COLO668 (cell line): Measurements from ENCODE around the gene SEMA4D.

Experiments used
- DNase-seq: peaks from one replicate; lab custom pipeline; 2025; ENCODE audit not compliant: unreplicated experiment; lab: John Stamatoyannopoulos, UW

SEMA4D gene

DNA sequence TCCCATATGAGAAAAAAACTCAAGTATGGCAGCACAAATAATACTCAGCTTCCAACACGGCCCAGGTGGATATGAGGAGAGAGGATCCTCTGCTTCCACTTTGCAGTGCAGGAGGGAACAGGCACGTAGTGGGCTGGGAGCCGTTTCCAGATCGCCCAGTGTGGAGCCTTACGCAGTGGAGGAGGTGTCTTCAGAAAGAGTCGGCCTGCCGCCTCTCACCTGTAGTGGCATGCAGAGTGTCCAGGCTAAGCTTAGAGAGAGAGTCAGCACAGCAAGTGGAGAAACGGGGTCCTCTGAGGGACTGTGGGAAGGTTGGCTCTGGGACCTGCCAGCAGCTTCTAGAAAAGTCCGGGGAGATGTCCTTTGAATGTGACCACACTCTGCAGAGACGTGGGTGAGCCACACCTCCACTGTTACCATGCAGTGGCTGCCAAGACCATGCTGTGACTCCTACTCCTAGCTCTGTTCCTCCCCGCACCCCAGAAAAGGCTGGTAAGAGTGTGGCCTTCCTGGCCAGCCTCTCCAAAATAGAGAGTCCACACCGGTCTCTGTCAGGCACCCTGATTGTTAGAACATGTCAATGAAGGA is 3.5 kb upstream of the SEMA4D start:
- no peak for DNase-seq

DNA sequence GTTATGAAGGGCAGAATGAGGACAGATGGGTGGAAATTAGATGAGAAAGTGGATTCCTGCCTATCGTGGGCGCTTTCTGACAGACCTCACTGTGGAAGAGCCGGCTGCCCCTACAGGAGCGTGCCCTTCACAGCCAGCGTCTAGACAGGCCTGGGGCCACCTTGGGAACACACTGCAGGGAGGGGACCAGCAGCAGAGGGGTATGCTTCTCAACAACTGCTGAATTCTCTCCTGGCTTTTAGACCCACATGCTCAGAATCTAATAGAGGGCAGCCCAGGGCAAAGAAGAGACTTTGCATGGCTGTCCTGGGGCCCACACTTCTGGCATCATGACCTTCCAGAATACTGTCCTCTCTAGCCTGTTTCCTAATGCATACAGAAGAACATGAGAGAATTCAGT is 2.1 kb upstream of the SEMA4D start:
- no peak for DNase-seq

DNA sequence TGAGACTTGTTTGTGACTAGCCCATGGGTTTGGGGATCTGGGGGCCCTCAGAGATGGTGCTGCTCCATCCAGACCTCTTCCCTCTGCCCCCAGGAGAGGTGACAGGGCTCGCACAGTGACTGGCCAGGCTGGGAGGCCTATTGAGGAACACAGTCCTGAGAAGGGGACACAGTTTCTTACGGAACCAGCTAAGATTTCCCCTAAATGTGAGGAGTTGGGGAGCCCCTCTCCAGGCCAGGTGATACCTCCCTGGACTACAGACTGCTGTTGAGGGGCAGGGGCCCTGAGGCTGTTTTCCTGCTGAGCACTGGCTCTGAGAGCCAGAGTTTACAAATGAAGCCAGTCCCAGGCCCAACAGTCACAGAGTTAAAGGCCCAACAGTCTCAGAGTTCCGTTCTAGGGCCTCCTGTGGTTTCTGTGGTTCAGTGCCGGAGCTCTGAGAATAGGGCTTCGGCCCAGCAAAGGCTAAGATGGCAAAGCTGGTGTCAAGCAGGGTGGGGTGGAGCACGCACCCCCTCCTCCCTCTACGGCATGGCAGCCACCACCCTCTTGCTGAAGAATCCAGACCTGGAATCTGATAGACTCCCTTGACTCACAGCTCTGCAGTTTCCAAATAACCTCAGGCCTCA is 1.1 kb upstream of the SEMA4D start:
- no peak for DNase-seq

DNA sequence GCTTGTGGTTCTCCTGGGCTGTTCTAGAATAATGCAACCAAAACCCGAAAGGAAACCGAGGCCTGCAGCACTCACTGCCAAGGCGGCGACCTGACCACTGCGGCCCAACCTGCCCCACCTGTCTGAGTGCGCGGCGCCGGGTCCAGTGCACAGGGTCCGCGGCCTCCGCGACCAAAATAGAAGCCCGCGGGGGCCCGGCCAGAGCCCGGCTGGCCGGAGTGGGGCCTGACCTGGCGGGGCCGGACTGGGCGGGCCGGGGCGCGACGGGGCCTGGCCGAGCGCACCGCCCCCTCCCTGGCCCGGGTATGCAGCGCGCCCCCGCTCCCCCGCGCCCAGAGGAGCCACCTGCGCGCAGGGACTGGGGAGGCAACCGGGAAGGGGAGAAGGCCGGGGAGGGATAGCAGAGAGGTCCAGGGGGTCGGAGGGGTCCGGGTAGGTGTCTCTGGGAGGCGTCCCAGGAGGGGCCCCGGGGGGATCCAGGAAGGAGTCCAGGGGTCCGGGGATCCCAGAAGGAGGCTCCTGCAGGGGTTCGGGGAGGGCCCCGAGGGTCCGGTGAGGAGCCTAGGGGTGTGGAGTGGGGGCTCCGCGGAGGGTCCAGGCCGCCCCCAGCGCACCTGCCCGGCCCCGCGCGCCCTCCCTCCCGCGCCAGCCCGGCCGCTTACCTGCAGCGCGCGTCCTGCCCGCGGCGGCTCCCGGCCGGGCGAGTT is 503 bp downstream of the SEMA4D start:
- peak; percentile 61 for DNase-seq

DNA sequence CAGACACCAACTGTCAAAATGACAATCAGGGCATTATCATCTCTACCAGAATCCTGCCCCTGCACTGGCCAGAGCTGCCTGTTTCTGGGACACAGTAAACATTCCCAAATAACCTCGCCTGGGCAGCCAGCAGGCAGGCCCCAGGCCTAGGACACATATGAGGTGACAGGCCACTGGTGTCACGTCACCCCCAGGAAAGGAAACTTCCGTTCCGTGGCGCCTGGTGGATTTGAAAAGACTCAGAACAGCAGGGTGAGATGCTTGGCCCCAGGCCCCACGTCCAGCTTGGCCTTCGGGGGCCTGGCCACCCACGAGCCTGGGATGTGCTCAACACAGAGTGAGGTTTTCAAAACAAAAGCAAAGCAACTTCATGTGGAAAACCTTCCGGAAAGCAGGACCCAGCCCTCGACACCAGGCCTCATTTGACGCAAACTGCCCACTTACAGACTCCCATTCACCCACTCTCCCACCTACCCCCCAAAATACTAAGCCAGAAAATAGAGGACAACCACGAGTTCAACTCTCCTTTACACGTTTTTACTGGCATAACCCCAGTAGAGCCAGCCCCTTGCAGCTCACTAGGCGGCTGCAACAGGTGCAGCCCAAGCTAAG is 1.2 kb downstream of the SEMA4D start:
- DNase-seq = peak; percentile 24

DNA sequence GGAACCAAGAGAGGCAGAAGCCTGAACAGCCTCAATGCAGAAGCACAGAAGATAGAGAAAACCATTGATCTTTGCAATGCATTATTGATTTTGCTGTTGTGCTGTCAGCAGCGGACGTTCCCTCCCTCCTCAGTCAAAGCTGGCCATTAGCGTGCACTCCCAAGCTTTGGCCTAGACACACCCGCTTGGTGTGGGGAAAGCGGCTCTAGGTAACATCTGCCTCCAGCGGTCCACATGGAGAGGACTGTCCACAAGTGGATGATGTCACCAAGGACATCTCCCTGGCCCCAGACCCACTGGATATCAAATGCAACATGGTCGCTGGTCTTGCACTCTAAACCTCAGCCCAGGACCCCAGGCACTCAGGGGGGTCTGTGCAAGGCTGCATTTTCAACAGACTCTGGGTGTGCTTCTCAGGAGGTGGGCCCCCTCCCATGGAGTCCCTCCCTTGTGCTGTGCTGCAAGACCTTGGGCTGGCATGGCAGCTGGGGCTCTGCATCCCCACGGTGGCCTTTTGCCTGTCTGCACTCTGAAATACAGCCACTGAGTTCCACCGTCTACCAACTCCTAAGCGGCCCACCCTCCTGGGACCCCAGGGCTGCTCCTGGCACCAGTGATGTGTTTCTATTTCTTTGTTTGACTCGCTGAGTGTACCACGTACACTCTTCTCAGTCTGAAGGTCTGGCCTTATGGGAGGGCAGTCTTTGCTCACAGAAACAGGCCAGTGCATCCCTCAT is 1.9 kb downstream of the SEMA4D start:
- DNase-seq = peak; percentile 76

- DNase-seq = peak; percentile 34
Measured at GRCh38 chr9:89494199-89494598, 3.7 kb downstream of the SEMA4D start.

DNA sequence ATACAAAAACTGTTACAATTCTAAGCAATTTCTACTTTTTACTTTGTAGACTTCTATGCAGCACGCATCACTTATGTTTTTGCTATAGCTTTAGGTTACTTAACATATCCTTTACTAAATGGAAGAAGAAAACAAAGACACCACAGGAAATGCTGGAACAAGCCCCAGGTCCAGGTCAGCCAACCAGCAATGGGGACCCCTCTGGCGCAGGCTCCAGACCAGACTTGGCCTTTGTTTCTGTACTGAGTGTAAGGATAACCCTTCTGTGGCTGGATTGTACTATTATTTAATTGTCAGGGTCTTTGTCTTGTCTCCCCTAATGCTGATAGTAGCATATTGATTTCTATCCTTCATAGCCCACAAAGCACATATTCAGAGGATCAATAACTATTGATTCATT is 4.2 kb downstream of the SEMA4D start:
- no peak for DNase-seq

DNA sequence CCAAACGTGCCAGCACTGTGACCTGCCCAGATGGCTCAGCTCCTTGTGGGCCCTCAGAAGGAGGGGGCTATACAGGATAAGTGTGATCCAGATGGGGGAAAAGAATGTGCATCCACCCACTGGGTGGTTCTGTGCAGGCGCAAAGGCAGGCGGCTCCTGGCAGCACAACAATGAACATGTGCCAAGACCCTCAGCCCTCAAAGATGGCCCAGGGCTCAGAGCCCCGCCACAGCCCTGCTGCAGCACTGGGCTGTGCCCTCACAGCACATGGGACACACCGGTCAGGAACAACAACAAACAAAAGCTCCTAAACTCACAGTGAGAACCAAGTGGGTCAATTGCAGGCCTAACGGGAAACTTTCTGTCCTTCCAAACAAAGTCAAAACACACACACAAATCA is 4.7 kb downstream of the SEMA4D start:
- no peak for DNase-seq

DNA sequence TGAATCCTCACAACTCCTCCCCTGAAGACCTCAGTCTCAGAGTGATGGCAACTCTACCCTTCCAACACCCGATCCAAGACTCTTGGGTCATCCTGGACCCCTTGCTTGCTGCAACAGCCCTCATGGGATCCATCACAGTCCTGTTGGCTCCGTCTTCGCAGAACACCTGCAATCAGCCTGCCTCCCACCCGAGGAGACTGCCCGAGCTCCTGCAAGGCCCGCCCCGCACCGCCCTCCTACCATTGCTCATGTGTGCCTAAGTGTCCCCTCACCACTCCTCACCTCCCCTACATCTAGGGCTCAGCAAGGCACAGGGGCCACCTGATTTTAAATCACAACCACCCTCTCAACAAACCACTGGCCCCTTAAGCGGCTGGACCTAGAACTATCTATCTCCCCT is 5.3 kb downstream of the SEMA4D start:
- DNase-seq = no peak

DNA sequence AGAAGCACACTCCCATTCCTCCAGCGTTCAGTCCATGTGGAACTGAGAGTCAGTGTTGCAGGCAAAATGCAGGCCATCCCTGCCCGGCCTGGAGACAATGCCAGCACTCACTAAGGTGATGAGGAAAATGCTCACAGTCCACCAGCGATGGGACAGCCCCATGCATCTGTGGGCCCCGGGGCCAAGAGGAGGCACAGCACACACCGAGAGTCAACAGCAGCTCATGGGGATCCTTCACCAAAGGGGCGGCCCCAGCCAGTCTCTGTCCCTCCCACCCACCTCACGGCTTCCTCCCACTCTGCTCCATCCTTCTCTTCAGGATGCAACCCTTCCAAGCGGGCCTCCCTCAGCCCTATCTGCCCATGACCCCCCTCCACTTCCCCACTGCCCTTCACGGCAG is 6.2 kb downstream of the SEMA4D start:
- DNase-seq = no peak

GRCh38 chr9:89489548-89490530 is 8.1 kb downstream of the SEMA4D start:
- DNase-seq = no peak

DNA sequence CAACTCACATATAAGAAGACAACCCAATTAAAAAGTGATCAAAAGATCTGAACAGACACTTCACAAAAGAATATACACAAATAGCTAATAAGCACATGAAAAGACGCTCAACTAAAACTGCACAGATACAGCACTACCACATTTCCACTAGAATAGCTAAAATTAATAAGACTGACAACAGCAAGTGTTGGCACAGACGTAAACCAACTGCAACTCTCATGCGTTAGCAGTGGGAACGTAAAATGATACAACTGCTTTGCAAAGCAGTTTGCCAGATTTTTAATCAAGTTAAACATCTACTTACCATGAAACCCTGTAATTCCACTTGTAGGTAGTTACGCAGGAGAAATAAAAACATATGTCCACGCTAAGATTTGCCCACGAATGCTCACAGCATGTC is 9.0 kb downstream of the SEMA4D start:
- DNase-seq = no peak

GRCh38 chr9:89488131-89488530 is 9.8 kb downstream of the SEMA4D start:
- DNase-seq = no peak

GRCh38 chr9:89486681-89487080 is 11.2 kb downstream of the SEMA4D start:
- DNase-seq = no peak

DNA sequence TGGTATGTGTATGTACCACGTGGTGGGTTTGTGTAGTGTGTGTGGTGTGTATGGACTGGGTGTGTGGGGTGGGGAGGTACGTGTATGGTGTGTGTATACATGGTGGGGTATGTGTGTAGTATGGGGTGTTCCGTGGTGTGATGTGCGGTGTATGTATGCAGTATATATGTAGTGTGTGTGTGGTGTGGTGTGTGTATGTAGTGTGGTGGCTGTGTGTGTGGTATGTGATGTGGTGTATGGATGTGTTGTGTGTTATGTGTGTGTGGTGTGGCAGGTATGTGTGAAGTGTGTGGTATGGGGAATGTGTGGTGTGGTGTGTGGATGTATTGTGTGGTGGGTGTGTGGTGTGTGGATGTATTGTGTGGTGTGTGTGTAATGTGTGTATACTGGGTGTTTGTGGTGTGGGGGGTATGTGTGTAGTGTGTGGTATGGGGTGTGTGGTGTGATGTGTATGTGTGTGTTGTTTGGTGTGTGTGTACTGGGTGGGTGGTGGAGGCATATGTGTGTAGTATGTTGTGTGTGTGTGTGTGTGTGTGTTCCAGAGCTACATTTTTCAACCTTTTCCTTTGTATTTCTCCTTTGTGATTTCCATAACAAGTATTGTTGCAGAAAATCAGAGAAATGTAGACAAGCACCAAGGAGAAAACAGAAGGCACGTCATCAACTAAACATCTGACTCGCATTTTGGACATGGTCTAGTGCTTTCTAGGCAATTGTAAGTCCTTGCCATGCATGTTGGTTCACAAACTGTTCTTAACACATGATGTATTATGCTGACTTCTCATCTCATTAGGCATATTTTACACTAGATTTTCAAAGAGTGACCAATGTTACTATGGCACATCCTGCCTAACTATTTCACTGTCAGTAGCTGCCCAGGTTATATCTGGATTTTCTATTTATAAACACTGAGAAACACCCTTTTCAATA is 13.2 kb downstream of the SEMA4D start:
- no peak for DNase-seq

- DNase-seq = no peak
Measured at GRCh38 chr9:89483592-89484474, 14.1 kb downstream of the SEMA4D start.

GRCh38 chr9:89482901-89483361 is 15.0 kb downstream of the SEMA4D start:
- no peak for DNase-seq
